ENCODE results near the gene FOXD3.

- TF ChIP-seq, protein P1, sequence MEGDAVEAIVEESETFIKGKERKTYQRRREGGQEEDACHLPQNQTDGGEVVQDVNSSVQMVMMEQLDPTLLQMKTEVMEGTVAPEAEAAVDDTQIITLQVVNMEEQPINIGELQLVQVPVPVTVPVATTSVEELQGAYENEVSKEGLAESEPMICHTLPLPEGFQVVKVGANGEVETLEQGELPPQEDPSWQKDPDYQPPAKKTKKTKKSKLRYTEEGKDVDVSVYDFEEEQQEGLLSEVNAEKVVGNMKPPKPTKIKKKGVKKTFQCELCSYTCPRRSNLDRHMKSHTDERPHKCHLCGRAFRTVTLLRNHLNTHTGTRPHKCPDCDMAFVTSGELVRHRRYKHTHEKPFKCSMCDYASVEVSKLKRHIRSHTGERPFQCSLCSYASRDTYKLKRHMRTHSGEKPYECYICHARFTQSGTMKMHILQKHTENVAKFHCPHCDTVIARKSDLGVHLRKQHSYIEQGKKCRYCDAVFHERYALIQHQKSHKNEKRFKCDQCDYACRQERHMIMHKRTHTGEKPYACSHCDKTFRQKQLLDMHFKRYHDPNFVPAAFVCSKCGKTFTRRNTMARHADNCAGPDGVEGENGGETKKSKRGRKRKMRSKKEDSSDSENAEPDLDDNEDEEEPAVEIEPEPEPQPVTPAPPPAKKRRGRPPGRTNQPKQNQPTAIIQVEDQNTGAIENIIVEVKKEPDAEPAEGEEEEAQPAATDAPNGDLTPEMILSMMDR (IDR thresholded peaks at IDR 0.05) = no peak
- TF ChIP-seq POLR2A (IDR thresholded peaks at IDR 0.05) = no peak
Measured at GRCh38 chr1:63362073-63362472, 39.7 kb downstream of the FOXD3 start.
